Testis (tissue), 2 donors: ENCODE results near the gene THAP3.

ENCODE experiments used
- CTCF ChIP-seq, 3 experiments: fragments of 450-650 bp in 2 of 3; fragments of 200-600 bp in 1 of 3; sonication (generic) in 1 of 3; IDR thresholded peaks; one replicate each; pipeline ENCODE4 v1.5.1; 2016 to 2019; ENCODE audit warnings: antibody characterized with exemption in 3 of 3, mild to moderate bottlenecking in 2 of 3, moderate library complexity in 1 of 3
- POLR2A ChIP-seq: fragments of 450-650 bp; IDR thresholded peaks from one replicate; pipeline ENCODE4 v1.6.1; 2017; ENCODE audit warnings: antibody characterized with exemption, mild to moderate bottlenecking, moderate library complexity

- no peak for TF ChIP-seq CTCF (IDR thresholded peaks at IDR 0.05)
- TF ChIP-seq POLR2A = peak; percentile 27
Observed at GRCh38 chr1:6601049-6601922, 23.4 kb upstream of the THAP3 start.
